Mesothelial cell of epicardium (in vitro differentiated cells): ENCODE results near the gene TOGARAM2. TPM values are rescaled to one million over a fixed set of nuclear protein-coding genes. Genes with fewer than 3 reads are reported as not detected.

ENCODE experiments used
- DNase-seq, 2 experiments: peaks; one replicate each; pipeline ENCODE4 v3.0.0; 2021; ENCODE audit warnings: low spot score in 2 of 2; ENCODE audit not compliant: unreplicated experiment in 2 of 2
- H3K27ac Mint-ChIP-seq: 2 replicates; pipeline ENCODE4 v1.8.0; 2021; ENCODE audit warnings: mixed read lengths
- H3K27me3 Mint-ChIP-seq: 2 replicates; pipeline ENCODE4 v1.8.0; 2021; ENCODE audit warnings: low read depth, mixed read lengths
- H3K36me3 Mint-ChIP-seq: 2 replicates; pipeline ENCODE4 v1.8.0; 2021; ENCODE audit warnings: mixed read lengths
- H3K4me1 Mint-ChIP-seq: 2 replicates; pipeline ENCODE4 v1.8.0; 2021; ENCODE audit warnings: mixed read lengths
- H3K4me3 Mint-ChIP-seq: 2 replicates; pipeline ENCODE4 v1.8.0; 2021; ENCODE audit warnings: mild to moderate bottlenecking, moderate library complexity, mixed read lengths
- H3K9me3 Mint-ChIP-seq: 2 replicates; pipeline ENCODE4 v1.8.0; 2021; ENCODE audit warnings: mixed read lengths
- CTCF ChIP-seq: fragments of 200-600 bp; sonication (generic); IDR thresholded peaks from one replicate; pipeline ENCODE4 v1.5.0; 2021; ENCODE audit warnings: antibody characterized with exemption; ENCODE audit not compliant: unreplicated experiment
- total RNA-seq: library from RNA; stranded (reverse); gene quantifications from 3 replicates; pipeline ENCODE4 v1.2.1, GENCODE V29; 2021

The TOGARAM2 gene
- total RNA-seq, 1 donor from 2014 or later = 0.40 TPM

GRCh38 chr2:28995765-28996750, 15.0 kb downstream of the TOGARAM2 start:
- Mint-ChIP-seq H3K27ac (no peak overlapping the region), H3K4me3 (no peak overlapping the region), H3K9me3 (no peaks in the 10 kb centered on the region), H3K27me3 (peaks cover 4% of the 10 kb centered on the region), H3K36me3 (no peaks in the 10 kb centered on the region), H3K4me1 (peaks cover 15% of the 10 kb centered on the region)
- no peak for TF ChIP-seq CTCF
- no peak for DNase-seq

- peaks cover 4% of the 10 kb centered on the region for H3K27me3 Mint-ChIP-seq
- TF ChIP-seq CTCF = no peak
- peaks cover 15% of the 10 kb centered on the region for H3K4me1 Mint-ChIP-seq
- no peak for DNase-seq
- H3K4me3 Mint-ChIP-seq = no peak overlapping the region
- H3K36me3 Mint-ChIP-seq = no peaks in the 10 kb centered on the region
- H3K27ac Mint-ChIP-seq = peak overlapping the region; percentile 39
- no peaks in the 10 kb centered on the region for H3K9me3 Mint-ChIP-seq
Measured at GRCh38 chr2:28997237-28997846, 16.2 kb downstream of the TOGARAM2 start.

GRCh38 chr2:28997847-28998735, 17.0 kb downstream of the TOGARAM2 start:
- Mint-ChIP-seq H3K4me1 (peaks cover 15% of the 10 kb centered on the region), H3K27ac (no peak overlapping the region), H3K36me3 (no peaks in the 10 kb centered on the region), H3K4me3 (no peak overlapping the region), H3K27me3 (peaks cover 4% of the 10 kb centered on the region), H3K9me3 (no peaks in the 10 kb centered on the region)
- no peak for TF ChIP-seq CTCF
- no peak for DNase-seq

- no peak for DNase-seq
- H3K9me3 Mint-ChIP-seq = no peaks in the 10 kb centered on the region
- TF ChIP-seq CTCF = no peak
- peaks cover 10% of the 10 kb centered on the region for H3K4me1 Mint-ChIP-seq
- no peaks in the 10 kb centered on the region for H3K36me3 Mint-ChIP-seq
- H3K4me3 Mint-ChIP-seq = no peak overlapping the region
- H3K27ac Mint-ChIP-seq = no peak overlapping the region
- H3K27me3 Mint-ChIP-seq = peaks cover 4% of the 10 kb centered on the region
Measured at GRCh38 chr2:29000481-29000880, 19.4 kb downstream of the TOGARAM2 start.

GRCh38 chr2:29000956-29001355, 19.9 kb downstream of the TOGARAM2 start:
- no peaks in the 10 kb centered on the region for H3K36me3 Mint-ChIP-seq
- peaks cover 4% of the 10 kb centered on the region for H3K27me3 Mint-ChIP-seq

More at GRCh38 chr2:29000956-29001355, 19.9 kb downstream of the TOGARAM2 start:
- peaks cover 10% of the 10 kb centered on the region for H3K4me1 Mint-ChIP-seq
- H3K4me3 Mint-ChIP-seq = no peak overlapping the region
- no peak for TF ChIP-seq CTCF
- no peak overlapping the region for H3K27ac Mint-ChIP-seq
- no peak for DNase-seq
- H3K9me3 Mint-ChIP-seq = no peaks in the 10 kb centered on the region
